Keratinocyte (primary cell): ENCODE data around the gene EEA1. TPM values are rescaled to one million over a fixed set of nuclear protein-coding genes. Genes with fewer than 3 reads are reported as not detected.

Experiments
- DNase-seq: peaks from one replicate; pipeline ENCODE4 v3.0.0-alpha.2; 2011; ENCODE audit warnings: low read depth, missing footprints, low spot score
- FAIRE-seq: peaks from 2 replicates; lab custom pipeline; 2011; peaks lifted over from hg19 to GRCh38; lab: Jason Lieb, UNC
- H2AFZ ChIP-seq: 2 replicates; pipeline ENCODE4 v1.6.0; 2012; ENCODE audit warnings: low read length, control low read depth, inconsistent platforms; ENCODE audit not compliant: control insufficient read depth
- H3K27ac ChIP-seq: 2 replicates; pipeline ENCODE4 v1.5.1; 2011; ENCODE audit warnings: low read length; ENCODE audit not compliant: control insufficient read depth, insufficient read depth
- H3K27me3 ChIP-seq: 3 replicates; pipeline ENCODE4 v1.6.0; 2011; ENCODE audit warnings: low read length; ENCODE audit not compliant: control insufficient read depth, insufficient read depth; ENCODE audit errors: extremely low read depth
- H3K36me3 ChIP-seq, 2 experiments: 2 replicates in 1 of 2; 3 replicates in 1 of 2; pipeline ENCODE4 v1.5.1; 2011; ENCODE audit warnings: low read length in 2 of 2, mild to moderate bottlenecking in 1 of 2; ENCODE audit not compliant: control insufficient read depth in 2 of 2, insufficient read depth in 2 of 2; ENCODE audit errors: extremely low read depth in 1 of 2
- H3K4me1 ChIP-seq: 3 replicates; pipeline ENCODE4 v1.5.1; 2011; ENCODE audit warnings: low read length; ENCODE audit not compliant: control insufficient read depth, insufficient read depth; ENCODE audit errors: extremely low read depth
- H3K4me2 ChIP-seq: 3 replicates; pipeline ENCODE4 v1.6.0; 2011; ENCODE audit warnings: low read depth, low read length; ENCODE audit not compliant: control insufficient read depth, insufficient read depth; ENCODE audit errors: extremely low read depth
- H3K4me3 ChIP-seq, 3 experiments: fragments of 200-600 bp in 1 of 3; sonication (generic) in 1 of 3; 2 replicates in 2 of 3; 3 replicates in 1 of 3; pipeline ENCODE4 v1.5.1; 2011 to 2016; ENCODE audit warnings: low read length in 3 of 3, mild to moderate bottlenecking in 3 of 3, control low read depth in 2 of 3, inconsistent platforms in 1 of 3, low read depth in 1 of 3, mixed read lengths in 1 of 3, mixed run types in 1 of 3, moderate library complexity in 1 of 3; ENCODE audit not compliant: control insufficient read depth in 2 of 3, insufficient read depth in 2 of 3; ENCODE audit errors: extremely low read depth in 1 of 3
- H3K79me2 ChIP-seq: 2 replicates; pipeline ENCODE4 v1.6.0; 2012; ENCODE audit warnings: low read length; ENCODE audit not compliant: control insufficient read depth, insufficient read depth
- H3K9ac ChIP-seq: 3 replicates; pipeline ENCODE4 v1.6.0; 2011; ENCODE audit warnings: low read length; ENCODE audit not compliant: control insufficient read depth, insufficient read depth; ENCODE audit errors: extremely low read depth
- H3K9me1 ChIP-seq: 3 replicates; pipeline ENCODE4 v1.6.0; 2011; ENCODE audit warnings: low read length; ENCODE audit not compliant: control insufficient read depth, insufficient read depth; ENCODE audit errors: extremely low read depth
- H3K9me3 ChIP-seq: 2 replicates; pipeline ENCODE4 v1.5.1; 2012; ENCODE audit warnings: low read depth, low read length; ENCODE audit not compliant: control insufficient read depth
- H4K20me1 ChIP-seq: 3 replicates; pipeline ENCODE4 v1.6.0; 2011; ENCODE audit warnings: low read length; ENCODE audit not compliant: control insufficient read depth, insufficient read depth; ENCODE audit errors: extremely low read depth
- CTCF ChIP-seq, 3 experiments: IDR thresholded peaks in 1 of 3; conservative IDR thresholded peaks in 1 of 3; optimal IDR thresholded peaks in 1 of 3; 2 replicates in 2 of 3; 3 replicates in 1 of 3; pipeline versions ENCODE3 to v1.5.1; 2011; ENCODE audit warnings: low read length in 3 of 3, mild to moderate bottlenecking in 3 of 3, moderate library complexity in 2 of 3, control low read depth in 1 of 3, inconsistent platforms in 1 of 3; ENCODE audit not compliant: insufficient read depth in 2 of 3; ENCODE audit errors: extremely low read depth in 1 of 3
- EZH2 ChIP-seq: IDR thresholded peaks from one replicate; pipeline ENCODE4 v1.6.1; 2012; ENCODE audit warnings: inconsistent platforms, mild to moderate bottlenecking, low read length, moderate library complexity
- dilution Hi-C: fragments of 300-500 bp; cut with MboI; formaldehyde crosslinking; loops from one replicate; pipeline ENCODE4 v1.7.0; 2020; ENCODE audit warnings: low sequenced_read_pairs; ENCODE audit not compliant: extremely low pct_ligation_motif_present
- polyA plus RNA-seq, 5 experiments: library from polyadenylated mRNA; depleted of rRNA in 3 of 5; stranded (reverse) in 3 of 5; stranded (forward) in 1 of 5; unstranded in 1 of 5; fragments of >200 nt; gene quantifications; 1 replicate in 1 of 5; 2 replicates in 3 of 5; 3 replicates in 1 of 5; pipeline versions ENCODE4 v1.2.1 to v1.2.3, GENCODE V29; 2011 to 2012; ENCODE audit warnings: missing spikeins in 2 of 5, low read depth in 1 of 5, low replicate concordance in 1 of 5

EEA1 gene
- polyA plus RNA-seq, 1 donor (not counting 4 experiments of a cell fraction or from before 2014, with no cell fraction given): 14.3 TPM

- no peak for TF ChIP-seq CTCF (optimal IDR thresholded peaks at IDR 0.05 in 1 of 3, IDR thresholded peaks at IDR 0.05 in 1 of 3, conservative IDR thresholded peaks at IDR 0.05 in 1 of 3; ENCODE audit: extremely low read depth in 1 of 3, insufficient read depth in 2 of 3, low read length in 3 of 3)
- TF ChIP-seq EZH2: no peak
- H3K27ac ChIP-seq: no peak overlapping the region
- no peak overlapping the region for H2AFZ ChIP-seq
- H3K4me1 ChIP-seq: no peaks in the 10 kb centered on the region
- no peaks in the 10 kb centered on the region for H3K79me2 ChIP-seq
- H3K9ac ChIP-seq: no peak overlapping the region
- FAIRE-seq (no peak), DNase-seq (no peak)
- no peaks in the 10 kb centered on the region for H3K36me3 ChIP-seq
- no peak overlapping the region for H3K4me3 ChIP-seq
- no peaks in the 10 kb centered on the region for H4K20me1 ChIP-seq
- H3K27me3 ChIP-seq: no peaks in the 10 kb centered on the region
- no peak overlapping the region for H3K4me2 ChIP-seq
- H3K9me3 ChIP-seq: no peaks in the 10 kb centered on the region
- no peaks in the 10 kb centered on the region for H3K9me1 ChIP-seq
- dilution Hi-C loops: no loop called here
These were observed 18.6 kb upstream of the EEA1 start for GRCh38 chr12:92947589-92948215.

- no peak overlapping the region for H3K9ac ChIP-seq
- no peaks in the 10 kb centered on the region for H3K4me1 ChIP-seq
- DNase-seq (no peak), FAIRE-seq (no peak)
- no peaks in the 10 kb centered on the region for H3K27me3 ChIP-seq
- no peak overlapping the region for H2AFZ ChIP-seq
- H3K4me3 ChIP-seq: no peak overlapping the region
- H3K9me1 ChIP-seq: no peaks in the 10 kb centered on the region
- H3K36me3 ChIP-seq: no peaks in the 10 kb centered on the region
- TF ChIP-seq CTCF (optimal IDR thresholded peaks at IDR 0.05 in 1 of 3, IDR thresholded peaks at IDR 0.05 in 1 of 3, conservative IDR thresholded peaks at IDR 0.05 in 1 of 3; ENCODE audit: extremely low read depth in 1 of 3, insufficient read depth in 2 of 3, low read length in 3 of 3) (no peak), EZH2 (no peak)
- H3K9me3 ChIP-seq: no peaks in the 10 kb centered on the region
- dilution Hi-C loops: no loop called here
- H3K4me2 ChIP-seq: no peak overlapping the region
- no peaks in the 10 kb centered on the region for H4K20me1 ChIP-seq
- H3K27ac ChIP-seq: no peak overlapping the region
- H3K79me2 ChIP-seq: no peaks in the 10 kb centered on the region
These were observed 16.6 kb upstream of the EEA1 start for GRCh38 chr12:92945659-92946220.
